Measurements from ENCODE around the gene ZNF385A.

Gene ZNF385A

DNA sequence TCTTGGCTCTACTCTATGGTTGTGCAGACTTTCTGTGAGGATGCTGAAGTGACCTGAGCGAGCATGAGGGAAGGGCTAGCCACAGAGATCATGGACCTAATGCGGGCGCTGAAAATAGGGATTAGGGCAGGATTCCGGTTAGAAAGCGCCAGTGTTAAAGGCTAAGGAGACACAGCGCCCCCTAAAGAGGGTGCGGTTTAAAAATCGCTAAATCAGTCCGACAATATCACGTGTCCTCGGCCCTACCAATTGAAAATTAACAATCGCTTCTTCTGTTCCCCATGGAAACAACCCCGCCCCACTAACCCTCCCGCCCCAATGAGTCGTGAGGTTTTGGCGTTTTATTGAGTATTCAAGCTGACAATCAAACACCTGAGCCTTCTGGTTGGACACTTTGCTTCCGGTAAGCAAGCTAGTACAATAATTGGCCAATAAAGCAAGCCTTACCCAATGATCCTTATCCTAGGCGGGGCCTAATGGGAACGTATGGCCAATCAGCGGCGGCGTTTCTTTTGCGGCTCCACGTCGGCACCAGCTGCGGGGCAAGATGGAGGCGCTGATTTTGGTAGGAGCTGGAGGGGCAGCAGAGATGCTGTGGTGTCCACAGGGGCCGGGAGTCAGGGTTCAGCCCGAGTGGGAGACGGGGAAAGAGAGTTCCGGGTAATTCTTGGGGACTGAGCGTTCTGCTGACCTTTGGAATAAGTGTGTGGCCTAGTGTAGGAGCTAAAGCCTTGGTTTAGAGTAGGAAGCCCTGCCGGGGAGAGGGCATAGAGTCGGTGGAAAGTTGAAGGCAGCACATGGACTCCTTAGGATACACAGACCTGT lies 59.7 kb downstream of the ZNF385A start, which contains the start of gene COPZ1:
COPZ1 (plus strand) TSS at position 515 of the 825 bp plus-strand sequence; CDS start at position 548, 33 bp downstream.
- Histone ChIP-seq H3K9me3 (ENCODE audit: insufficient read depth, low read depth, low read length) (no peaks in the 10 kb centered on the region), H3K4me3 (ENCODE audit: low read length, poor library complexity, severe bottlenecking) (peak within 1 kb of the TSS; percentile 85), H3K4me1 (ENCODE audit: insufficient read depth, low read length, poor library complexity, severe bottlenecking) (peaks cover 18% of the 10 kb centered on the region), H3K27me3 (ENCODE audit: insufficient read depth, low read length, poor library complexity, severe bottlenecking) (no peaks in the 10 kb centered on the region), H3K4me2 (ENCODE audit: low read depth, low read length, poor library complexity, severe bottlenecking) (peak within 1 kb of the TSS; percentile 87), H3K36me3 (ENCODE audit: insufficient read depth, low read length) (no peaks in the 10 kb centered on the region), H3F3A (ENCODE audit: low read depth) (no peaks in the 10 kb centered on the region), H4K20me1 (ENCODE audit: insufficient read depth, low read length, poor library complexity, severe bottlenecking) (no peaks in the 10 kb centered on the region), H3K9me2 (replicated peaks; ENCODE audit: low read depth, low read length) (no peaks in the 10 kb centered on the region), H2AFZ (ENCODE audit: low read length) (peak within 1 kb of the TSS; percentile 93), H3K9ac (ENCODE audit: low read depth, low read length, poor library complexity, severe bottlenecking) (peak within 1 kb of the TSS; percentile 84), H3K79me2 (ENCODE audit: insufficient read depth, low read length) (peaks cover 30% of the 10 kb centered on the region)
- TF ChIP-seq, protein P1, sequence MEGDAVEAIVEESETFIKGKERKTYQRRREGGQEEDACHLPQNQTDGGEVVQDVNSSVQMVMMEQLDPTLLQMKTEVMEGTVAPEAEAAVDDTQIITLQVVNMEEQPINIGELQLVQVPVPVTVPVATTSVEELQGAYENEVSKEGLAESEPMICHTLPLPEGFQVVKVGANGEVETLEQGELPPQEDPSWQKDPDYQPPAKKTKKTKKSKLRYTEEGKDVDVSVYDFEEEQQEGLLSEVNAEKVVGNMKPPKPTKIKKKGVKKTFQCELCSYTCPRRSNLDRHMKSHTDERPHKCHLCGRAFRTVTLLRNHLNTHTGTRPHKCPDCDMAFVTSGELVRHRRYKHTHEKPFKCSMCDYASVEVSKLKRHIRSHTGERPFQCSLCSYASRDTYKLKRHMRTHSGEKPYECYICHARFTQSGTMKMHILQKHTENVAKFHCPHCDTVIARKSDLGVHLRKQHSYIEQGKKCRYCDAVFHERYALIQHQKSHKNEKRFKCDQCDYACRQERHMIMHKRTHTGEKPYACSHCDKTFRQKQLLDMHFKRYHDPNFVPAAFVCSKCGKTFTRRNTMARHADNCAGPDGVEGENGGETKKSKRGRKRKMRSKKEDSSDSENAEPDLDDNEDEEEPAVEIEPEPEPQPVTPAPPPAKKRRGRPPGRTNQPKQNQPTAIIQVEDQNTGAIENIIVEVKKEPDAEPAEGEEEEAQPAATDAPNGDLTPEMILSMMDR (conservative IDR thresholded peaks at IDR 0.05; ENCODE audit: low read length): peak; percentile 81
- TF ChIP-seq EZH2phosphoT487 (IDR thresholded peaks at IDR 0.05; ENCODE audit: borderline replicate concordance): no peak

DNA sequence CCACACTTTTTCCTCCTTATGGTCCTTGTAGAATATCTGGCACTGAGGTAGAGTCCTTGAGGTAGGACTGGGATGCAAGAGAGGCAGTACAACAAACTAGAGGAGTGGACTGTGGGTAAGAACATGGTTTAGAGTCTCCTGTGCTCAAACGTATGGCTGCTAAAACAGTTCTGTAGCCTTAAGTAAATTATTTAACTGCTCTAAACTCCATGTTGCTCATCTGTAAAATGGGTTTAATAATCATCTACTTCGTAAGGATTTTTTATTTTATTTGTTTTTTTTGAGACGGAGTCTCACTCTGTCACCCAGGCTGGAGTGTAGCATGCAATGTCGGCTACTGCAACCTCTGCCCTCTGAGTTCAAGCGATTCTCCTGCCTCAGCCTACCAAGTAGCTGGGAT lies 63.2 kb downstream of the ZNF385A start:
- no peak overlapping the region for H2AFZ ChIP-seq (ENCODE audit: low read length)
- no peaks in the 10 kb centered on the region for H3K27me3 ChIP-seq (ENCODE audit: insufficient read depth, low read length, poor library complexity, severe bottlenecking)
- no peak overlapping the region for H3K4me3 ChIP-seq (ENCODE audit: low read length, poor library complexity, severe bottlenecking)
- H3K79me2 ChIP-seq (ENCODE audit: insufficient read depth, low read length): peaks cover 12% of the 10 kb centered on the region
- H3K9ac ChIP-seq (ENCODE audit: low read depth, low read length, poor library complexity, severe bottlenecking): no peak overlapping the region
- H3F3A ChIP-seq (ENCODE audit: low read depth): no peaks in the 10 kb centered on the region
- H3K36me3 ChIP-seq (ENCODE audit: insufficient read depth, low read length): no peaks in the 10 kb centered on the region
- H3K4me2 ChIP-seq (ENCODE audit: low read depth, low read length, poor library complexity, severe bottlenecking): no peak overlapping the region
- H3K4me1 ChIP-seq (ENCODE audit: insufficient read depth, low read length, poor library complexity, severe bottlenecking): peaks cover 6% of the 10 kb centered on the region
- H3K9me3 ChIP-seq (ENCODE audit: insufficient read depth, low read depth, low read length): no peaks in the 10 kb centered on the region
- no peak for TF ChIP-seq EZH2phosphoT487 (IDR thresholded peaks at IDR 0.05; ENCODE audit: borderline replicate concordance)
- TF ChIP-seq, protein P1 (conservative IDR thresholded peaks at IDR 0.05; ENCODE audit: low read length): no peak
- no peaks in the 10 kb centered on the region for H4K20me1 ChIP-seq (ENCODE audit: insufficient read depth, low read length, poor library complexity, severe bottlenecking)
- H3K9me2 ChIP-seq (replicated peaks; ENCODE audit: low read depth, low read length): no peaks in the 10 kb centered on the region

Data from Loucy (cell line).